Endothelial cell of umbilical vein (primary cell): ENCODE measurements around the gene PTPRD. TPM values are rescaled to one million over a fixed set of nuclear protein-coding genes. Genes with fewer than 3 reads are reported as not detected.

Experiments
- BruUV-seq: library from RNA; stranded (reverse); fragments of 400-500 nt; replicated peaks from 2 replicates; lab custom pipeline; 2021; lab: Mats Ljungman, UMichigan
- CTCF ChIA-PET: fragments of 300-600, 350-600 bp; sonication (Branson Sonifier 250); formaldehyde crosslinking; loops from one replicate; lab custom pipeline; 2021; ENCODE audit warnings: antibody characterized with exemption, inconsistent platforms; lab: Charles Lee
- POLR2A ChIA-PET: fragments of 300-600, 350-600 bp; sonication (Branson Sonifier 250); formaldehyde crosslinking; loops from one replicate; lab custom pipeline; 2021; ENCODE audit warnings: antibody characterized with exemption, inconsistent platforms; lab: Charles Lee
- DNase-seq: peaks from one replicate; pipeline ENCODE4 v3.0.0-alpha.2; 2011; ENCODE audit warnings: low read depth, low spot score
- FAIRE-seq: peaks from 2 replicates; lab custom pipeline; 2011; peaks lifted over from hg19 to GRCh38; lab: Jason Lieb, UNC
- H2AFZ ChIP-seq: 2 replicates; pipeline ENCODE4 v1.6.0; 2012; ENCODE audit warnings: low read depth, low read length, control low read depth, inconsistent platforms
- H3K27ac ChIP-seq: 2 replicates; pipeline ENCODE4 v1.5.1; 2011; ENCODE audit warnings: low read depth, mild to moderate bottlenecking, control low read depth, low read length, moderate library complexity; ENCODE audit not compliant: insufficient read depth
- H3K27me3 ChIP-seq, 2 experiments: 2 replicates each; pipeline versions ENCODE4 v1.6.0 to v1.6.1; 2011; ENCODE audit warnings: low read length in 2 of 2, mixed read lengths in 1 of 2; ENCODE audit not compliant: control insufficient read depth in 2 of 2, insufficient read depth in 2 of 2
- H3K36me3 ChIP-seq, 2 experiments: 2 replicates in 1 of 2; 3 replicates in 1 of 2; pipeline ENCODE4 v1.5.1; 2011; ENCODE audit warnings: low read length in 2 of 2, mild to moderate bottlenecking in 1 of 2, moderate library complexity in 1 of 2; ENCODE audit not compliant: control insufficient read depth in 2 of 2, insufficient read depth in 2 of 2; ENCODE audit errors: extremely low read depth in 1 of 2
- H3K4me1 ChIP-seq: 3 replicates; pipeline ENCODE4 v1.5.1; 2011; ENCODE audit warnings: mild to moderate bottlenecking, low read length; ENCODE audit not compliant: control insufficient read depth, insufficient read depth; ENCODE audit errors: extremely low read depth
- H3K4me2 ChIP-seq: 2 replicates; pipeline ENCODE4 v1.6.1; 2011; ENCODE audit warnings: low read length, control low read depth, mixed read lengths; ENCODE audit not compliant: insufficient read depth
- H3K4me3 ChIP-seq, 3 experiments: fragments of 200-600 bp in 1 of 3; sonication (generic), shearing (Covaris generic) in 1 of 3; replicated peaks in 1 of 3; 2 replicates each; pipeline ENCODE4 v1.5.1; 2011 to 2016; ENCODE audit warnings: control low read depth in 3 of 3, low read length in 3 of 3, mild to moderate bottlenecking in 2 of 3, inconsistent platforms in 1 of 3, low read depth in 1 of 3, moderate library complexity in 1 of 3; ENCODE audit not compliant: insufficient read depth in 1 of 3
- H3K79me2 ChIP-seq: 2 replicates; pipeline ENCODE4 v1.6.0; 2012; ENCODE audit warnings: low read length, inconsistent platforms; ENCODE audit not compliant: control insufficient read depth, insufficient read depth
- H3K9ac ChIP-seq: replicated peaks from 2 replicates; pipeline ENCODE3; 2011; ENCODE audit warnings: low read length, control low read depth; ENCODE audit not compliant: insufficient read depth; ENCODE audit errors: extremely low read depth
- H3K9me1 ChIP-seq: replicated peaks from 3 replicates; pipeline ENCODE4 v1.6.0; 2011; ENCODE audit warnings: mild to moderate bottlenecking, low read length; ENCODE audit not compliant: control insufficient read depth, insufficient read depth; ENCODE audit errors: extremely low read depth
- H3K9me3 ChIP-seq: replicated peaks from 2 replicates; pipeline ENCODE4 v1.5.1; 2012; ENCODE audit warnings: low read length, inconsistent platforms; ENCODE audit not compliant: control insufficient read depth, insufficient read depth
- H4K20me1 ChIP-seq: replicated peaks from 2 replicates; pipeline ENCODE3; 2011; ENCODE audit warnings: mild to moderate bottlenecking, low read length; ENCODE audit not compliant: control insufficient read depth, insufficient read depth; ENCODE audit errors: extremely low read depth
- EZH2 ChIP-seq: IDR thresholded peaks from 2 replicates; pipeline ENCODE4 v1.6.1; 2012; ENCODE audit warnings: borderline replicate concordance, low read depth, mild to moderate bottlenecking, moderate library complexity, low read length, inconsistent platforms; ENCODE audit not compliant: severe bottlenecking
- FOS ChIP-seq: IDR thresholded peaks from 2 replicates; pipeline ENCODE4 v1.6.1; 2011; ENCODE audit warnings: mild to moderate bottlenecking, low read length, moderate library complexity, borderline replicate concordance; ENCODE audit not compliant: insufficient read depth
- GATA2 ChIP-seq: IDR thresholded peaks from 2 replicates; pipeline ENCODE4 v1.7.0; 2011; ENCODE audit warnings: low read depth, mild to moderate bottlenecking, moderate library complexity, mixed read lengths, low read length; ENCODE audit not compliant: insufficient read length, insufficient read depth
- JUN ChIP-seq: IDR thresholded peaks from 2 replicates; pipeline ENCODE4 v1.6.1; 2011; ENCODE audit warnings: borderline replicate concordance, low read depth; ENCODE audit not compliant: insufficient read length, insufficient read depth
- MYC ChIP-seq: IDR thresholded peaks from one replicate; pipeline ENCODE4 v1.6.1; 2011; ENCODE audit warnings: mild to moderate bottlenecking, low read depth, low read length
- POLR2A ChIP-seq: IDR thresholded peaks from 2 replicates; pipeline ENCODE4 v1.6.1; 2012; ENCODE audit warnings: low read depth, mild to moderate bottlenecking, control low read depth, low read length
- POLR2AphosphoS5 ChIP-seq: IDR thresholded peaks from 2 replicates; pipeline ENCODE4 v1.6.1; 2012; ENCODE audit warnings: low read depth, mild to moderate bottlenecking, control low read depth, low read length, moderate library complexity; ENCODE audit not compliant: insufficient read depth
- dilution Hi-C: fragments of 300-500 bp; cut with MboI; formaldehyde crosslinking; loops from one replicate; pipeline ENCODE4 v1.15.0; 2019; ENCODE audit warnings: low sequenced_read_pairs; ENCODE audit not compliant: extremely low pct_ligation_motif_present
- intact Hi-C: fragments of 100-400 bp; cut with micrococcal nuclease; formaldehyde crosslinking; loops from one replicate; pipeline ENCODE4 v1.10.0; 2022
- polyA plus RNA-seq, 4 experiments: library from polyadenylated mRNA; depleted of rRNA in 3 of 4; stranded (reverse) in 3 of 4; unstranded in 1 of 4; fragments of >200 nt; gene quantifications; 2 replicates each; pipeline versions ENCODE4 v1.2.1 to v1.2.3, GENCODE V29; 2011 to 2012; ENCODE audit warnings: missing spikeins in 1 of 4
- total RNA-seq: library from RNA; stranded (reverse); gene quantifications from 2 replicates; pipeline ENCODE4 v1.2.3, GENCODE V29; 2021
- TF ChIP-seq, protein P1 (sequence below): IDR thresholded peaks from 2 replicates; pipeline ENCODE4 v1.6.1; 2011; ENCODE audit not compliant: insufficient read depth, insufficient read length
- TF ChIP-seq, protein P2 (sequence below), 2 donors: IDR thresholded peaks; 1 replicate in 1 of 2; 2 replicates in 1 of 2; pipeline ENCODE4 v1.5.1; 2011; ENCODE audit warnings: low read length in 2 of 2, mild to moderate bottlenecking in 2 of 2, moderate library complexity in 2 of 2, control low read depth in 1 of 2, inconsistent platforms in 1 of 2, low read depth in 1 of 2; ENCODE audit not compliant: insufficient read depth in 1 of 2; ENCODE audit errors: extremely low read depth in 1 of 2

PTPRD gene
- total and polyA plus RNA-seq, 2 donors (not counting 3 experiments of a cell fraction or from before 2014, with no cell fraction given) = 5.5 to 5.7 TPM

DNA sequence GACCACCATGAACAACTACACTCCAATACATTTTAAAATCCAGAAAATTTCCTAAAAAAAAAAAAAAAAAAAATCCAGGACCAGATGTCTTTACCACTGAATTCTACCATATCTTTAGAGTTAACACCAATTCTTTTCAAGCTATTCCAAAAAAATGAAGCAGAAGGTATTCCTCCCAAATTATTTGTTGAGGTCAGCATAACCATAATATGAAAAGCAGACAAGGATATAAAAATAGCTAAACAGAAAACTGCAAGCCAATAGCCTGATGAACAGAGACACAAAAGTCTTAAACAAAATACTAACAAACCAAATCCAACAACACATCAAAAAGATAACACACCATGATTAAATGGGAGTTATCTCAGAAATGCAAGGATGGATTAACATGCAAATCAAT lies 695.4 kb downstream of the PTPRD start:
- CTCF ChIA-PET = interaction anchor here (0.9 to 5.4 kb wide), 3 partner anchors 21 to 26 kb away, joined by 4 to 44 read pairs (median 4); no protein-coding TSS in a partner anchor
- no peak overlapping the region for H3K27ac ChIP-seq
- H3K4me3 ChIP-seq = no peak overlapping the region
- H4K20me1 ChIP-seq = no peaks in the 10 kb centered on the region
- no peaks in the 10 kb centered on the region for H3K36me3 ChIP-seq
- H3K9me1 ChIP-seq = no peaks in the 10 kb centered on the region
- POLR2A ChIA-PET = no interaction called here
- H3K79me2 ChIP-seq = no peaks in the 10 kb centered on the region
- dilution Hi-C loops (no loop called here), intact Hi-C loops (loop anchor here (10.0 kb wide), 1 partner anchor 313 kb away; no protein-coding TSS in a partner anchor)
- FAIRE-seq = no peak
- DNase-seq = no peak
- H3K4me2 ChIP-seq = no peak overlapping the region
- BruUV-seq = no TSS peak
- no peak overlapping the region for H3K9ac ChIP-seq
- TF ChIP-seq GATA2 (no peak), POLR2AphosphoS5 (no peak), MYC (no peak), JUN (no peak), POLR2A (no peak), EZH2 (no peak), FOS (no peak)
- TF ChIP-seq, protein P1, sequence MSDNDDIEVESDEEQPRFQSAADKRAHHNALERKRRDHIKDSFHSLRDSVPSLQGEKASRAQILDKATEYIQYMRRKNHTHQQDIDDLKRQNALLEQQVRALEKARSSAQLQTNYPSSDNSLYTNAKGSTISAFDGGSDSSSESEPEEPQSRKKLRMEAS = no peak
- TF ChIP-seq, protein P2, sequence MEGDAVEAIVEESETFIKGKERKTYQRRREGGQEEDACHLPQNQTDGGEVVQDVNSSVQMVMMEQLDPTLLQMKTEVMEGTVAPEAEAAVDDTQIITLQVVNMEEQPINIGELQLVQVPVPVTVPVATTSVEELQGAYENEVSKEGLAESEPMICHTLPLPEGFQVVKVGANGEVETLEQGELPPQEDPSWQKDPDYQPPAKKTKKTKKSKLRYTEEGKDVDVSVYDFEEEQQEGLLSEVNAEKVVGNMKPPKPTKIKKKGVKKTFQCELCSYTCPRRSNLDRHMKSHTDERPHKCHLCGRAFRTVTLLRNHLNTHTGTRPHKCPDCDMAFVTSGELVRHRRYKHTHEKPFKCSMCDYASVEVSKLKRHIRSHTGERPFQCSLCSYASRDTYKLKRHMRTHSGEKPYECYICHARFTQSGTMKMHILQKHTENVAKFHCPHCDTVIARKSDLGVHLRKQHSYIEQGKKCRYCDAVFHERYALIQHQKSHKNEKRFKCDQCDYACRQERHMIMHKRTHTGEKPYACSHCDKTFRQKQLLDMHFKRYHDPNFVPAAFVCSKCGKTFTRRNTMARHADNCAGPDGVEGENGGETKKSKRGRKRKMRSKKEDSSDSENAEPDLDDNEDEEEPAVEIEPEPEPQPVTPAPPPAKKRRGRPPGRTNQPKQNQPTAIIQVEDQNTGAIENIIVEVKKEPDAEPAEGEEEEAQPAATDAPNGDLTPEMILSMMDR (IDR thresholded peaks at IDR 0.05; ENCODE audit: extremely low read depth in 1 of 2, insufficient read depth in 1 of 2, low read depth in 1 of 2, low read length in 2 of 2) = no peak
- no peaks in the 10 kb centered on the region for H3K27me3 ChIP-seq
- no peaks in the 10 kb centered on the region for H3K4me1 ChIP-seq
- H3K9me3 ChIP-seq = no peaks in the 10 kb centered on the region
- no peak overlapping the region for H2AFZ ChIP-seq
